ENCODE data around the gene PKDCC. TPM values are rescaled to one million over a fixed set of nuclear protein-coding genes. Genes with fewer than 3 reads are reported as not detected.

PKDCC gene, protein sequence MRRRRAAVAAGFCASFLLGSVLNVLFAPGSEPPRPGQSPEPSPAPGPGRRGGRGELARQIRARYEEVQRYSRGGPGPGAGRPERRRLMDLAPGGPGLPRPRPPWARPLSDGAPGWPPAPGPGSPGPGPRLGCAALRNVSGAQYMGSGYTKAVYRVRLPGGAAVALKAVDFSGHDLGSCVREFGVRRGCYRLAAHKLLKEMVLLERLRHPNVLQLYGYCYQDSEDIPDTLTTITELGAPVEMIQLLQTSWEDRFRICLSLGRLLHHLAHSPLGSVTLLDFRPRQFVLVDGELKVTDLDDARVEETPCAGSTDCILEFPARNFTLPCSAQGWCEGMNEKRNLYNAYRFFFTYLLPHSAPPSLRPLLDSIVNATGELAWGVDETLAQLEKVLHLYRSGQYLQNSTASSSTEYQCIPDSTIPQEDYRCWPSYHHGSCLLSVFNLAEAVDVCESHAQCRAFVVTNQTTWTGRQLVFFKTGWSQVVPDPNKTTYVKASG
- polyA plus RNA-seq (2013, experiment 1 of 2), result 98.9 TPM
- polyA plus RNA-seq (2013, experiment 2 of 2), result 117 TPM

DNA sequence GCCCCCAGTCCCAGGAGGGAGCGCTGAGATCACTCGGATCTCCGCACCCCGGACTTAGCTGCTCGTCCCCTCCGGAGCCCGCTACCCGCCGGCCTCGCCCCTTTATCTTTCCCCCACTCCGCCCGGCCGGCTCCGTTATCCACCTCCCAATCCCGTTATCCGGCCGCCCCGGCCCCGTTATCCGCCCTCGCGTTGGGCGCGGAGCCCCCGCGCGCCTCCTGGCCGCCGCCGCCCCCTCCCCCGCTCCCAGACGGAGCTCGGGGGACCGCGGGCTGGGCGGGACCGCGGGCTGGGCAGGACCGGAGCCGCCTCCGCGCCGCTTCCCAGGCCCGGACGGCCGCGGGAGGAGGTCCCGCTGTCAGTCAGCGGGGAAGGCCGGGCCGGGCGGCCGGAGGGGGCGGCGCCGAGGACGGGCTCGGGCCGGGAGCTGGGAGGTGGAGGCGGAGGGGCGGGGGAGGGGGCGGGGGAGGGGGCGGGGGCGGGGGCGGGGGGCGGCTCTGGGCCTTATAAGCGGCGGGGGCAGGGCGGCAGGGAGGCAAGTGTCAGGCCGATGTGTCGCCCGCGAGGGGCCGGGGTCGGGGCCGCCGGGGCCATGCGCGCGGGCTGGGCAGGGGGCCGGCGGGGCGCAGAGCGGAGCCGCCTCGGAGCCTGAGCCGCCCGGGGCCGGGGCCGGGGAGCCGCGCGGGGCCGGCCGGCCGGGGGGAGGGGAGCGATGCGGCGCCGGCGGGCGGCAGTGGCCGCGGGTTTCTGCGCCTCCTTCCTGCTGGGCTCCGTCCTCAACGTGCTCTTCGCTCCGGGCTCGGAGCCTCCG is at the start of gene PKDCC:
Gene PKDCC (plus strand): TSS at position 534 of the 811 bp plus-strand sequence. CDS start 179 bp downstream, at position 713.
- Histone ChIP-seq H3K36me3 (ENCODE audit: insufficient read depth, low read length) (no peaks in the 10 kb centered on the region), H3K9ac (ENCODE audit: low read depth, low read length) (peak within 1 kb of the TSS; percentile 80), H3K27me3 (ENCODE audit: insufficient read depth, low read length) (peaks cover 14% of the 10 kb centered on the region), H3K4me1 (ENCODE audit: insufficient read depth, low read length) (peaks cover 48% of the 10 kb centered on the region), H3K9me3 (ENCODE audit: insufficient read depth, low read depth, low read length) (no peaks in the 10 kb centered on the region), H3K4me3 (ENCODE audit: low read length) (peak within 1 kb of the TSS; percentile 60), H3K27ac (ENCODE audit: low read depth, low read length) (peak within 1 kb of the TSS; percentile 97)
- WGBS, result under 1% methylated on average over 97 of the region's 111 CpGs

DNA sequence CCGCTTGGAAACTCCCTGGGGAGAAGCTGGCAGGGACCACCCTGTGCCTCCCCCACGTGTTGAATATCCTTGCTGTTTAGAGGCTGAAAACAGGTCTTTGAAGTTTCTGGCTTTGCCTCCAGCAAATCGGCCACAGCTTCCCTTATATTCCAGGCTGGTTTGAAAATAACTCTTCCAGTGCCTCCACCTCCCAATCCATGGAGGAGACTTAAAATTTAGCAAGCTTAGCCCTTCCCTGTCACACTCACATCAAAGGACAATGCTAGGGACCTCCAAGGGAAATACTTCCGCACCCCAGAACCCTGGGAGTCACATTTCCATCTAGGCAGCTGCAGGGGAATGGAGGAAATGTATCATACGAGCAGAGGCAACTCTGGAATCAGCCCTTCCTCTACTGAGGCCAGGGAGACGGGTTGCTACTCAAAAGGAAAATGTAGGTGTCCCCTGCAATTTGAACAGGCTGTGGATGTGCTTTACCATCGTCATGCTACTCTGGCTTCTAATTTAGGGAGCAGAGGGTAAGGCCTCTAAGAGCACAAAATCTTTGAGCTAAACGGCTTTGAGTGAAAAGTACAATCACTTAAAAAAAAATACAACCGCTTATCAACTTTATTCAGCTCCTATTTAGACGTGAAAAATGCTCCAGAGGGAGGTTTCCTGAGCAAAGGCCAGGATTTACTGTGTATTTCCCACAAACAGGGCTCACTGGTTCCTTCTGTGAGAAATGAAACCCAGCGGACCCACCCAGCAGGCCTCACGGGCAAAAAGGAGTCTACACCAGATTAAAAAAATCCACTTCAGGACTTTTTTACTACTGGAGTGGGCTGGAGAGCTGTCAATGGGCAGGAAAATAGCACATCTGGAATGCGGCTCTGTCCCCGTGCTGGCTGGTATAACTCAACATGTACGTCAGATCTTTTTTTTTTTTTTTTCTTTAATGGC is 49.4 kb upstream of the PKDCC start:
- Histone ChIP-seq H3K27me3 (ENCODE audit: insufficient read depth, low read length) (no peaks in the 10 kb centered on the region), H3K36me3 (ENCODE audit: insufficient read depth, low read length) (no peaks in the 10 kb centered on the region), H3K9ac (ENCODE audit: low read depth, low read length) (no peak overlapping the region), H3K27ac (ENCODE audit: low read depth, low read length) (no peak overlapping the region), H3K4me3 (ENCODE audit: low read length) (no peak overlapping the region), H3K9me3 (ENCODE audit: insufficient read depth, low read depth, low read length) (peaks cover 11% of the 10 kb centered on the region), H3K4me1 (ENCODE audit: insufficient read depth, low read length) (peaks cover 10% of the 10 kb centered on the region)
- 76% methylated on average over 15 of the region's 15 CpGs for WGBS

DNA sequence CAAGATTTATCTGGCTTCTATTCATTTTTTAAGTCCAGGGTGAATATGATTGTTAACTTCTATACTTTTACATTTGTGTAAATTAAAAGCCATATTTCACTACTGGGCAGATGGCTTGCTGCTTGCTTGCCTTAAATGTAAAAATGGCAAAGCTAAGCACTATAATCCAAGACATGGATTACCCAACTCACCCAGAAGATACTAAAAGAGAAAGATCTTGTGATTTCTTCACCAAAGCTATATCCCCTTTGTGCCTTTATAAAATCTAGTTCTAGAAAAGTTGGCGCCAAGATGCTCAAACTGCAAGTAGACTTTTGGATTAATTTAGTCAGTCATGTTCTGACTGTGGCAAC is 48.7 kb upstream of the PKDCC start:
- H3K27me3 ChIP-seq (ENCODE audit: insufficient read depth, low read length), result no peaks in the 10 kb centered on the region
- 100% methylated on average over 1 of the region's 1 CpG for WGBS

DNA sequence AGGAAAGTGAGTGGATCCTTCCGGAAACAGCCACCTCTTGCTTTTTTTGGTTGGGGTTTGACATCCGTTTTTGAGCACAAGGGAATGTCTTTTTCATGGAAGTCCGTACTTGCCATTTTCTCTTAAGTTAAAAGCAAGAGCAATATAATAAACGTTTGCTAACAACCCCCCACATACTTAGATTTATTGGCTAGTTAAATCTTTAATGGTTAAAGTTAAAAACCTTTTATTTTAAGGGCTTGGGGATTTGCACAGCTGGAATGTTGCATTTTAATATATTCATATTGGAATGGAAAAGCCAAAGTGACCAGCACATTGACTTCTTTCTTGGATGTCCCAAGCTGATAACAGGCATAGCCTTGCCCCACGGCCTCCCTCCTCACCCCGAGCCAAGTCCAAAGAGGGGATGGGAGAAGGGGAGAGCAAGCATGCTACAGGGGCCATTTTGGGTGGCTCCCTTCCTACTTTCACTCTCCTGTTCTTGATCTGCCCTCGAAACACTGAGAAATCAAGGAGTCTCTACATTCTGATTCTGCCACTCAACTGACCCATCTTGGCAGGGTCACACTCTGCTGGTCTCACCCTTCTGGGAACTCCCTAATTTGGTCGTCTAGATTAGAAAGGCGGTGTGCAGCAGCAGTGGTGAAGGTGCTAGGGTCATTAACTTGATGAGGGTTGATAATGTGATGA is 48.1 kb upstream of the PKDCC start:
- WGBS, result 95% methylated on average over 8 of the region's 9 CpGs
- H3K9me3 ChIP-seq (ENCODE audit: insufficient read depth, low read depth, low read length), result peaks cover 6% of the 10 kb centered on the region
- no peak overlapping the region for H3K27ac ChIP-seq (ENCODE audit: low read depth, low read length)
- no peak overlapping the region for H3K4me3 ChIP-seq (ENCODE audit: low read length)
- no peaks in the 10 kb centered on the region for H3K27me3 ChIP-seq (ENCODE audit: insufficient read depth, low read length)
- no peaks in the 10 kb centered on the region for H3K36me3 ChIP-seq (ENCODE audit: insufficient read depth, low read length)
- peaks cover 10% of the 10 kb centered on the region for H3K4me1 ChIP-seq (ENCODE audit: insufficient read depth, low read length)
- no peak overlapping the region for H3K9ac ChIP-seq (ENCODE audit: low read depth, low read length)

More for the DNA sequence above, 48.7 kb upstream of the PKDCC start:
- no peak overlapping the region for H3K4me3 ChIP-seq (ENCODE audit: low read length)
- H3K36me3 ChIP-seq (ENCODE audit: insufficient read depth, low read length), result no peaks in the 10 kb centered on the region
- peaks cover 10% of the 10 kb centered on the region for H3K4me1 ChIP-seq (ENCODE audit: insufficient read depth, low read length)
- no peak overlapping the region for H3K27ac ChIP-seq (ENCODE audit: low read depth, low read length)
- no peak overlapping the region for H3K9ac ChIP-seq (ENCODE audit: low read depth, low read length)
- peaks cover 8% of the 10 kb centered on the region for H3K9me3 ChIP-seq (ENCODE audit: insufficient read depth, low read depth, low read length)

DNA sequence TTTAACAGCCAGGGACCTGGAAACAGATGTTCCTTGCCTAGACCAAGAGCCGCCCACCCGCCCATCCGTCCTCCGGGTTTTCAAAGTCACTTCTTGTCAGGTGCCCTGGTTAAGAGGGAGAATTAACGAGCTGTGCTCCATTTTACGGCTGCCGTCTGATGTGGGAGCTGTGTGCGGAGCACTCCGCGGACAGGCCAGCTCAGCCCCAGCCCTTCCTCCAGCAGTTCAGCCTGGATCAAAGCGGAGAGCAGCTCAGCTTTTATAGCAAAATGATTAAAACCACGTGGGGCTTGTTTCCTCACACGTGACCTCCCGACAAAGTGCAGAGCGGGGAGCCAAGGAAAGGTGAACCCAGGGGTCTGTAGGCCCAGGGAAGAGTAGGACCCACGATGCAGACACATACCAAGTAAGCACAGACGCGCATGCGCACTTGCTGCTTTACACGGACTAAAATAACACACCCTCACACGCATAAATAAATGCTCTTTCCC is 46.1 kb upstream of the PKDCC start:
- 92% methylated on average over 21 of the region's 21 CpGs for whole genome bisulfite sequencing
- peaks cover 10% of the 10 kb centered on the region for H3K4me1 ChIP-seq (ENCODE audit: insufficient read depth, low read length)
- H3K27me3 ChIP-seq (ENCODE audit: insufficient read depth, low read length), result no peaks in the 10 kb centered on the region
- 0 out of 2 replicates have a peak, but pooled peaks cover 4% of the 10 kb centered on the region for H3K9me3 ChIP-seq (ENCODE audit: insufficient read depth, low read depth, low read length)
- no peak overlapping the region for H3K9ac ChIP-seq (ENCODE audit: low read depth, low read length)
- no peak overlapping the region for H3K4me3 ChIP-seq (ENCODE audit: low read length)
- no peaks in the 10 kb centered on the region for H3K36me3 ChIP-seq (ENCODE audit: insufficient read depth, low read length)
- no peak overlapping the region for H3K27ac ChIP-seq (ENCODE audit: low read depth, low read length)

DNA sequence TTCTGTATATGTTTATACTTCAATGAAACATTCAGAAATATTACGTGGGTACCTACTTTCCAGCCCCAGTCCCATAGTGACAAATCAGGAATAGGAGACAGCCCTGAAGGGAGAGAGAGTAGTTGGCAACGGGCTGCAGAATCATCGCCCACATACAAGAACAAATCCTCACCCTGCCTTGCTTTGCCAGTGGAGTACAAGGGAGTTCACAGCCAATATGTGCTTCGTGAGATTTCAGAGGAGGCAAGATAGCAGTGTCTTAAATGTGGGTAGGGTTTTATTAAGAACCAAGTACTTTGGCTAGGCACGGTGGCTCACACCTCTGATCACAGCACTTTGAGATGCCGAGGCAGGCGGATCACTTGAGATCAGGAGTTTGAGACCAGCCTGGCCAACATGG is 40.3 kb upstream of the PKDCC start:
- Histone ChIP-seq H3K36me3 (ENCODE audit: insufficient read depth, low read length) (no peaks in the 10 kb centered on the region), H3K9me3 (ENCODE audit: insufficient read depth, low read depth, low read length) (0 out of 2 replicates have a peak, but pooled peaks cover 4% of the 10 kb centered on the region), H3K4me3 (ENCODE audit: low read length) (no peak overlapping the region), H3K27me3 (ENCODE audit: insufficient read depth, low read length) (no peaks in the 10 kb centered on the region), H3K4me1 (ENCODE audit: insufficient read depth, low read length) (no peaks in the 10 kb centered on the region), H3K9ac (ENCODE audit: low read depth, low read length) (no peak overlapping the region), H3K27ac (ENCODE audit: low read depth, low read length) (no peak overlapping the region)
- 95% methylated on average over 6 of the region's 7 CpGs for WGBS

DNA sequence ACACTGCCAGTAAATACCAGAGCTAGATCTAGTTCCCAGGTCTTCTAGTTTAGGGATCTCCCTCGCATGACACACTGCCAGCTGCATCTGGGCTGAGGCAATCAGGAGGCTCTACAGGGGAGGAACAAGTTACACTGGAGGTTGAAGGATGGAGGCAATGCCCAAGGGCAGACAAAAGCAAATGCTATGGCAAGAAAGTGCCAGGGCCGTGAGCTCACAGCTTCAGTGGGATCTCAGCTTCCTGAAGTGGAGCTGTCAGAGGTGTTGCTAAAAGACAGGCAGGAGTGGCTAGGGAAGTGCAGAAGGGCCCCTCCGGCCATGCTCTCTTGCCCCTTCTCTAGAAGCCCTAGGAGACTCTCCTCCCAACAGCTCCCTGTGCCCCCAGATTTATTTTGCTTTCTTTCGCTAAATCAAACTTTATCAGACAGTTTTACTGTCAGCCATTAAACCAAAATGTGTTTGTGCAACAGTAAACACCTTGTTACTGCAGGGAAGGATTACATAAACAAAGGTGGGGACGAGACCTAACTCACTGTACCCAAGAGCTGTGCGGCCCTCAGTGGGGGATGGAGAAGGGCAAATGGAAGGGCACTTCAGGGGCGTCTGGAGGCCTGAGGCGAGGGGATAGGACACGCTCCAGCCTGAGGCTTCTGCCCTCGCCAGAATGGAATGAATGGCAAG is 39.4 kb upstream of the PKDCC start:
- Histone ChIP-seq H3K27me3 (ENCODE audit: insufficient read depth, low read length) (no peaks in the 10 kb centered on the region), H3K4me1 (ENCODE audit: insufficient read depth, low read length) (no peaks in the 10 kb centered on the region), H3K36me3 (ENCODE audit: insufficient read depth, low read length) (no peaks in the 10 kb centered on the region), H3K4me3 (ENCODE audit: low read length) (no peak overlapping the region), H3K27ac (ENCODE audit: low read depth, low read length) (no peak overlapping the region), H3K9ac (ENCODE audit: low read depth, low read length) (no peak overlapping the region), H3K9me3 (ENCODE audit: insufficient read depth, low read depth, low read length) (peaks cover 4% of the 10 kb centered on the region; the same call in 1 of the 2 replicates)
- 75% methylated on average over 10 of the region's 10 CpGs for WGBS

DNA sequence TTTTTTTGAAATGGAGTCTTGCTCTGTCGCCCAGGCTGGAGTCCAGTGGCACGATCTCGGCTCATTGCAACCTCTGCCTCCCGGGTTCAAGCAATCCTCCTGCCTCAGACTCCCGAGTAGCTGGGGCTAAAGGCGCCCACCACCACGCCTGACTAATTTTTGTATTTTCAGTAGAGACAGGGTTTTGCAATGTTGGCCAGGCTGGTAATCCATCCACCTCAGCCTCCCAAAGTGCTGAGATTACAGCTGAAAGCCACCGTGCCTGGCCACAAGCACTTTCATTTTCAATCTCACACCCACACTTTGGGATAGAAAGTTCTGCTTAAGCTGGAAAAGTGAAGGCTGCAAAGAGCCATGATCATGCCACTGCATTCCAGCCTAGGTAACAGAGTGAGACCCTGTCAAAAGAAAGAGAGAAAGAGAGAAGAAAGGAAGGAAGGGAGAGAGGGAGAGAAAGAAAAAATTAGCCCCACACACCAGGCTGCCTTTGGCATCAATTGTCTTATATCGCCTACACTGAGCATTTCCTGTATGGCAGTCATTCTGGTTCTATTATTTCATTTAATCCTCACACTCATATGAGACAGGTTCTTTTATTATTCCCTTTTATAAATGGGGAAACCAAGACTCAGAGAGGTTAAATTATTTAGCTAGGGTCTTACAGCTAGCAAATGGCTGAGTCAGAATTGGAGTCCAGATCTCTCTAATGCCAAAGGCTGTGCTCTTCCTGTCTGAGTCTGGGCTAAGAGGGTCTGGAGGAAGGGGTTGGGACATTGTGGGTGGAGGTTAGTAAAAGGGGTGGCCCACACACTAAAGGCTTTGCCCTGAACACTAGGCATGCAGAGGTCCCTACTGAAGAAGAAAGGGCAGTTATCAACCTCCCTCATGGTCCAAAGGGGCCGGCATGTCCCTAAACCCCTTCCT is 37.9 kb upstream of the PKDCC start:
- Histone ChIP-seq H3K36me3 (ENCODE audit: insufficient read depth, low read length) (no peaks in the 10 kb centered on the region), H3K9ac (ENCODE audit: low read depth, low read length) (no peak overlapping the region), H3K27ac (ENCODE audit: low read depth, low read length) (no peak overlapping the region), H3K27me3 (ENCODE audit: insufficient read depth, low read length) (no peaks in the 10 kb centered on the region), H3K4me3 (ENCODE audit: low read length) (no peak overlapping the region), H3K4me1 (ENCODE audit: insufficient read depth, low read length) (no peaks in the 10 kb centered on the region), H3K9me3 (ENCODE audit: insufficient read depth, low read depth, low read length) (no peaks in the 10 kb centered on the region; the same call in 1 of the 2 replicates)
- 96% methylated on average over 10 of the region's 10 CpGs for WGBS

DNA sequence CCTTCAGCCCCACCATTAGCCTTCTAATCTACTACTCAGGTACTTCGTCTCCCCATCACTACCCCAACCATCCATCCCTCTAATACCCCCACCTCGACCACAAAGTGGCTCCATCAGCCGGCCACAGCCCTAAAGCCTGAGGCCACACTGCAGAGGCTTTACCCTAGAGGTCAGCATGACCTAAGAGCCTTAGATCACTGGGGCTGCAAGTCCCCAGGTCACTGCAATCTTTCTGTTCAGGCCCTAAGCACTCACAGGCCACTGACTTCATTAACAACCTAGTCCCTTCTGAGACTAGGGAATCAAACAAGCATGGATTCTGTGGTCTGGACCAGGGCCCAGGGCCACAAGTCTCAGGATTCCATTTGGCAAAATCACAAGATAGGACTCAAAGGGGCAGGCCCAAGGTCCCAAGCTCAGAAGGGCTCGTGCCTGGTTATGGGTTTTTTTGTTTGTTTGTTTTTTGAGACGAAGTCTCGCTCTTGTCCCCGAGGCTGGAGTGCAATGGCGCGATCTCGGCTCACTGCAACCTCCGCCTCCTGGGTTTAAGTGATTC is 37.0 kb upstream of the PKDCC start:
- no peaks in the 10 kb centered on the region for H3K36me3 ChIP-seq (ENCODE audit: insufficient read depth, low read length)
- H3K9ac ChIP-seq (ENCODE audit: low read depth, low read length), result no peak overlapping the region
- no peak overlapping the region for H3K27ac ChIP-seq (ENCODE audit: low read depth, low read length)
- no peaks in the 10 kb centered on the region for H3K4me1 ChIP-seq (ENCODE audit: insufficient read depth, low read length)
- H3K27me3 ChIP-seq (ENCODE audit: insufficient read depth, low read length), result no peaks in the 10 kb centered on the region
- WGBS, result 93% methylated on average over 11 of the region's 11 CpGs
- H3K4me3 ChIP-seq (ENCODE audit: low read length), result no peak overlapping the region
- H3K9me3 ChIP-seq (ENCODE audit: insufficient read depth, low read depth, low read length), result peaks cover 5% of the 10 kb centered on the region

All from HUES64 (cell line).